Lower leg skin (tissue), 4 donors: ENCODE results near the gene PCYOX1L. TPM values are rescaled to one million over a fixed set of nuclear protein-coding genes. Genes with fewer than 3 reads are reported as not detected.

Experiments
- DNase-seq, 2 donors: peaks; one replicate each; pipeline ENCODE4 v3.0.0-alpha.2; 2019; ENCODE audit warnings: low spot score in 2 of 2
- H3K4me3 ChIP-seq: fragments of 200-600 bp; sonication (generic); 2 replicates; pipeline ENCODE4 v1.5.1; 2017; ENCODE audit warnings: mild to moderate bottlenecking, low read depth; ENCODE audit not compliant: poor library complexity, severe bottlenecking
- POLR2A ChIP-seq, 2 donors: fragments of 450-650 bp; IDR thresholded peaks; one replicate each; pipeline ENCODE4 v1.6.1; 2016 to 2017; ENCODE audit warnings: antibody characterized with exemption in 2 of 2, mild to moderate bottlenecking in 1 of 2, moderate library complexity in 1 of 2
- WGBS, 2 donors: methylation state at CpG; one replicate each; pipeline ENCODE4 v1.1.5; 2018; 5-methylcytosine and 5-hydroxymethylcytosine counted together
- intact Hi-C: fragments of 100-400 bp; cut with DNase I; formaldehyde crosslinking; loops from one replicate; pipeline ENCODE4 v1.15.0; 2023; ENCODE audit warnings: low total_unique reads
- total RNA-seq, 4 donors: library from RNA; depleted of rRNA; stranded (reverse); fragments of >200 nt; gene quantifications; one replicate each; pipeline ENCODE4 v1.1.0, GENCODE V29; 2016
- TF ChIP-seq, protein P1 (sequence below), 3 donors: fragments of 450-650 bp; IDR thresholded peaks; one replicate each; pipeline ENCODE4 v1.5.1; 2016; ENCODE audit warnings: antibody characterized with exemption in 3 of 3, mild to moderate bottlenecking in 3 of 3, moderate library complexity in 2 of 3

Gene PCYOX1L
- total RNA-seq, 4 donors from 2014 or later = 2.7 to 5.6 (median 3.9) TPM

DNA sequence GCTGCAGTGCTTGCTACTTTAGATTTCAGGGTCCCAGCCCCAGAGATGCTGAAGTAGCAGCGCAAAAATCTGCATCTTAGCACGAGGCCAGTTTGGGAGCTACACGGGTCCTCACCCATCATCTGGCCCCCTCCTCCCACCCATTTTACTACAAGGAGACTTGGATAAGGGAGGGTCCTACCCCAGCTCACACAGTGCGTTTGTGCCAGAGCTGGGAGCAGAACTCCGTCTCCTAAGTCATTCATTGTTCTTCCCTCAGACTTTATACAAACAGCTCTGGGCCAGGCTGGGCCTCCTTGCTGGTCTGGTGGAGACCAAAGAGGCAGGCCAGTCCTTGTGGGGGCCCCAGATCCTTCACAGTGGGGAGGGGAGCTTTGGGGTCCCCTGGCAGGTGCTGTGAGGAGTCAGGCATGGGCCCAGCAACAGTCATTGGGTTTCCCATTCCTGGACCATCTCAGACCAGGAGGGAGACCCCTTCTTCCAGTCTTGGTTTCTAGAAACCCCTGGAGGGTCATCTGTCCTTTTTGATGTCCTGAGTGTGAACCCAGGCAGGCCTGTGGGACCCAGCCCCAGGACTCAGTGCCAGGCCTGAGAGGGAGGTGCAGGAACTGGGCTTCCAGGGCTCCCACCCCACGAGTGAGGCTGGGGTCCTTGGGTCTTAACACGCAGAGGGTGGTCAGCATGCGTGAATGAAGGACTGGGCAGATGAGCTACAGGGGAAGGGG is 23.6 kb downstream of the PCYOX1L start:
- WGBS, 2 donors = 49 to 58% methylated on average over 8 of the region's 8 CpGs
- DNase-seq = no peak
- TF ChIP-seq, protein P1, sequence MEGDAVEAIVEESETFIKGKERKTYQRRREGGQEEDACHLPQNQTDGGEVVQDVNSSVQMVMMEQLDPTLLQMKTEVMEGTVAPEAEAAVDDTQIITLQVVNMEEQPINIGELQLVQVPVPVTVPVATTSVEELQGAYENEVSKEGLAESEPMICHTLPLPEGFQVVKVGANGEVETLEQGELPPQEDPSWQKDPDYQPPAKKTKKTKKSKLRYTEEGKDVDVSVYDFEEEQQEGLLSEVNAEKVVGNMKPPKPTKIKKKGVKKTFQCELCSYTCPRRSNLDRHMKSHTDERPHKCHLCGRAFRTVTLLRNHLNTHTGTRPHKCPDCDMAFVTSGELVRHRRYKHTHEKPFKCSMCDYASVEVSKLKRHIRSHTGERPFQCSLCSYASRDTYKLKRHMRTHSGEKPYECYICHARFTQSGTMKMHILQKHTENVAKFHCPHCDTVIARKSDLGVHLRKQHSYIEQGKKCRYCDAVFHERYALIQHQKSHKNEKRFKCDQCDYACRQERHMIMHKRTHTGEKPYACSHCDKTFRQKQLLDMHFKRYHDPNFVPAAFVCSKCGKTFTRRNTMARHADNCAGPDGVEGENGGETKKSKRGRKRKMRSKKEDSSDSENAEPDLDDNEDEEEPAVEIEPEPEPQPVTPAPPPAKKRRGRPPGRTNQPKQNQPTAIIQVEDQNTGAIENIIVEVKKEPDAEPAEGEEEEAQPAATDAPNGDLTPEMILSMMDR (IDR thresholded peaks at IDR 0.05) = no peak
- TF ChIP-seq POLR2A (IDR thresholded peaks at IDR 0.05) = no peak
- H3K4me3 ChIP-seq = no peak overlapping the region
- intact Hi-C loops = loop anchor here (5.0 to 10.0 kb wide), 3 partner anchors 51 to 236 kb away; no protein-coding TSS in a partner anchor

DNA sequence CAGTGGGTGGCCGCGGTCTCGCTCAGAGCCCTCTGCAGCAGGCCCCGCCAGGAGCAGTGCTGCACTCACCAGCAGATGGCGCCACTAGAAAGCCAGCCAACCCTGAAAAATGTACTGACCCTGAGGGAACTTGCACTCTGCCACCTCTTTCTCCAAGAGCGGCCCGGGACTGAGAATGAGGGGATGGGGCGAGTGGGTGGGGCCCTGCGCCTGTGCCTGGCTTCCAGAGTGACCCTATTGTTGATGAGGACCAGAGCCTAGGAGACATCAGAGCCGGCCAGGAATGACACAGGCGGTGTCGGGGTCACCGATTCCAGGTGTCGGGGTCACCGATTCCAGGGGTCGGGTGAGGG is 24.1 kb downstream of the PCYOX1L start:
- peak; percentile 68 to 95 for DNase-seq
- no peak for TF ChIP-seq POLR2A (IDR thresholded peaks at IDR 0.05)
- TF ChIP-seq, protein P1 (IDR thresholded peaks at IDR 0.05) = peak in 1 of 3 donors; percentile 68
- H3K4me3 ChIP-seq = no peak overlapping the region
- WGBS, 2 donors = 26% methylated on average over 16 of the region's 16 CpGs
- intact Hi-C loops = loop anchor here (5.0 to 10.0 kb wide), 3 partner anchors 50 to 235 kb away; no protein-coding TSS in a partner anchor

DNA sequence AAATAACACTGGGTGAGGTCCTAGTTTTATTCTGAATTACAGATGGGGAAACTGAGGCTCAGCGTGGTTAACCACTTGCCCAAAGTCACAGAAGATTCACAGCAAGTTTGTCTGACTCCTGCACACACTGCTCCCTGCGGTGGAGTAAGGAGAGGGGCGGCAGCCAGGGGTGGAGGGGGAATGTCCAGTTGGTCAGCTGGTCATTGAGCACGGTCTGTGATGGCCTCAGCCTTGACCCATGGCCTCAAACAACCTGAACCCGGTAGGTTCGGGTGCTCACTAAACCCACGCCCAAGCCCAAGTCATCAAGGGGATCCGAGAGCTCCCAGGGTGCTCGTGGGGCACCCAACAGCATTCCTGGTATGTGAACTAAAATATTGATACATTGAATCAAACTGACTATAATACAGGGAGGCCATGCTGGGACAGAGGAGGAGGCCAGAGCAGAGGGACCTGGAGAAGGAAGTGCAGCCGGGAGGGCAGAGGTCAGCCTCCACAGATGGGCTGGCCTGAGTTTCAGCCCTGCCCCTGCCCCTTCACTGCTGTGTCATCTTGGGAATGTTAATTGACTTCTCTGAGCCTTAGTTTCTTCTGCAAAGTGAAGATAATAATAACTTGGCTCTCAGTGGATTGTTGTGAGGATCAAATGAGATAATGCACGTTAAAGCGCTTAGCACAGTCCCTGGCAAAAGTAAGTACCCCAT is 24.8 kb downstream of the PCYOX1L start:
- WGBS, 2 donors = 73 to 80% methylated on average over 12 of the region's 12 CpGs
- no peak overlapping the region for H3K4me3 ChIP-seq
- no peak for DNase-seq
- TF ChIP-seq, protein P1 (IDR thresholded peaks at IDR 0.05) = no peak
- no peak for TF ChIP-seq POLR2A (IDR thresholded peaks at IDR 0.05)
- intact Hi-C loops = loop anchor here (5.0 to 10.0 kb wide), 3 partner anchors 50 to 235 kb away; no protein-coding TSS in a partner anchor

DNA sequence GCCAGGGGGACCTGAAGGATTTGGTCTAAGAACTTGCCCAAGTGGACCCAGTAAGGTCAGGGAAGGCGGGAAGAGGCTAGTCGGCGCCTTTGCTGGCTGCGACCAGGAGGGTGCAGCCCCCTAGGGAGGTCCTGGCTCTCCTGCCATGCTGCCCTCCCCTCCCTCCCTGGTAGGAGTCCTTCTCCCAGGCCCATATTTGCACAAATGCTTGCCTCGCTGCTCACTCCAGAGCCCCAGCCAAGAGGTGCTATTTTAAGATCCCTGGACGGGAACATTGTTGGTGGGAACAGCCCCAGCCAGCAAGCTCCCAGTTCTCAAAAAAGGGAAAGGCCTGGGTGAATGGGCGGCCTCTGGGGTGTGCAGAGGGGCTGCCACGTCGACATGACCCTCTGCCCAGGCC is 25.6 kb downstream of the PCYOX1L start:
- no peak for DNase-seq
- TF ChIP-seq, protein P1 (IDR thresholded peaks at IDR 0.05) = no peak
- no peak for TF ChIP-seq POLR2A (IDR thresholded peaks at IDR 0.05)
- no peak overlapping the region for H3K4me3 ChIP-seq
- 72 to 74% methylated on average over 9 of the region's 9 CpGs for WGBS, 2 donors
- intact Hi-C loops = loop anchor here (5.0 to 10.0 kb wide), 3 partner anchors 49 to 234 kb away; no protein-coding TSS in a partner anchor

DNA sequence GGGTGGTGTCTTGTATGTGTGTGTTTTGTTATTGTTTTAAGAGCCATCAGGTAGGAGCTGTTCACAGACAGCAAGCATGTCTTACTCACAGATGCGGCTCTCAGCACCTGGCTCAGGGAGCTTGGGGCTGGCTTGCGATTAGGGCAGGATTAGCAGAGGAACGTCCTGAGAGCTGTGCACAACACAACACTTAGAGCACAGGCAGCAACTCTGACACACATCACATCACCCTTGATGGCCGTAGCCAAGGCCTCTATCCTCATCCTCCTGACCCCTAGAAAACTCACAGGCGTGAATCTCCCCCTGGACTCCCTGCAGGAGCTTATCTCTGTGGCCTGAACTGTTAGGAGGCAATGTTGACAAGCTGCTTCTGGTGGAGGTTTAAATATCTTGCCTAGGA is 28.3 kb downstream of the PCYOX1L start:
- intact Hi-C loops = loop anchor here (10.0 kb wide), 1 partner anchor 179 kb away; no protein-coding TSS in a partner anchor

More for the DNA sequence above, 28.3 kb downstream of the PCYOX1L start:
- H3K4me3 ChIP-seq = no peak overlapping the region
- TF ChIP-seq, protein P1 (IDR thresholded peaks at IDR 0.05) = no peak
- TF ChIP-seq POLR2A (IDR thresholded peaks at IDR 0.05) = no peak
- 80 to 82% methylated on average over 5 of the region's 5 CpGs for WGBS, 2 donors
- DNase-seq = no peak
